Effector memory CD4-positive, alpha-beta T cell (primary cell): Measurements from ENCODE around the gene ATXN2.
"Not testable (repeated sequence)": the region's sequence is repeated elsewhere in the genome, so short reads cannot be mapped to it uniquely, and the experiment has no call there.

Experiments
- DNase-seq, 3 donors: peaks; one replicate each; pipeline ENCODE4 v3.0.0-alpha.2; 2020
- H3K27ac ChIP-seq: 2 replicates; pipeline ENCODE4 v1.7.0; 2013; ENCODE audit warnings: mild to moderate bottlenecking, low read length, moderate library complexity; ENCODE audit not compliant: insufficient read depth, poor library complexity, severe bottlenecking
- H3K27me3 ChIP-seq: replicated peaks from 2 replicates; pipeline ENCODE4 v1.7.0; 2013; ENCODE audit warnings: mild to moderate bottlenecking, low read length; ENCODE audit not compliant: insufficient read depth, control insufficient read depth, poor library complexity, severe bottlenecking
- H3K36me3 ChIP-seq: 2 replicates; pipeline ENCODE4 v1.7.0; 2013; ENCODE audit warnings: mild to moderate bottlenecking, low read length, moderate library complexity; ENCODE audit not compliant: control insufficient read depth, insufficient read depth
- H3K4me1 ChIP-seq: 2 replicates; pipeline ENCODE4 v1.7.0; 2013; ENCODE audit warnings: low read length, mild to moderate bottlenecking; ENCODE audit not compliant: control insufficient read depth, insufficient read depth, poor library complexity, severe bottlenecking
- H3K4me3 ChIP-seq: 2 replicates; pipeline ENCODE4 v1.7.0; 2013; ENCODE audit warnings: low read length, low read depth, mild to moderate bottlenecking; ENCODE audit not compliant: insufficient read depth, poor library complexity, severe bottlenecking
- H3K9me3 ChIP-seq: 2 replicates; pipeline ENCODE4 v1.7.0; 2013; ENCODE audit warnings: mild to moderate bottlenecking, low read length, moderate library complexity; ENCODE audit not compliant: control insufficient read depth

ATXN2 gene

DNA sequence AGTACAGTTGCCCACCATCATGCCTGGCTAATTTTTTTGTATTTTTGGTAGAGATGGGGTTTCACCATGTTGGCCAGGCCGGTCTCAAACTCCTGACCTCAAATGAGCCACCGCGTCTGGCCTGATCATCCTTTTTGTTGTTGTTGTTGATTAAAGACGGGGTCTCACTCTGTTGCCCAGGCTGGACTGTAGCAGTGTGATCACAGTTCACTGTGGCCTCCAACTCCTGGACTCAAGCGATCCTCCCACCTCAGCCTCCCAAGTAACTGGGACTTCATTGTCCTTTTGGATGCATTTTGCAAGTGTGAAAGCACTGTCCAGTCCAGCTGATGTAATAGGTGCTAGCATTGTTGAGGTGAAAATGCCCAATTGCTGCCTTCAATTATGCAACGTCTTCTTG is 27.1 kb upstream of the ATXN2 start:
- no peak overlapping the region for H3K4me3 ChIP-seq
- no peaks in the 10 kb centered on the region for H3K9me3 ChIP-seq

DNA sequence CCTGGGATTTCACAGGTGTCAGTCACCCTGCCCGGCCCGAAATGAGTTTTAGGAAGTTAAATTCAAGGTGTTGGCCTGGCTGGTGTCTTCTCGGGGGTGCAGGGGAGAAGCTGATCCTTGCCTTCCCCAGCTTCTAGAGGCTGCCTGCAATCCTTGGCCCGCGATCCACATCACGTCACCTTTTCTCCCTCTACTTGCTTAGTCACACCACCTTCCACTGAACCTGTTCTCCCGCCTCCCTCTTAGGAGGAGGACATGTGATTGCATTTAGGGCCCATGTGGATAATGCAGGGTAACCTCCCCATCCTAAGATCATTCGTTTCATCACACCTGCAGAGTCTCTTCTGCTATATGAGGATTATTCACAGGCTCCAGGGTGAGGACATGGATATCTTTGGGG is 25.4 kb upstream of the ATXN2 start:
- Histone ChIP-seq H3K9me3 (no peaks in the 10 kb centered on the region), H3K27me3 (no peaks in the 10 kb centered on the region), H3K36me3 (no peaks in the 10 kb centered on the region), H3K4me1 (no peaks in the 10 kb centered on the region), H3K4me3 (no peak overlapping the region), H3K27ac (no peak overlapping the region)
- DNase-seq, result no peak

More for the DNA sequence above, 27.1 kb upstream of the ATXN2 start:
- Histone ChIP-seq H3K27ac (no peak overlapping the region), H3K36me3 (no peaks in the 10 kb centered on the region), H3K27me3 (no peaks in the 10 kb centered on the region), H3K4me1 (no peaks in the 10 kb centered on the region)
- no peak for DNase-seq

DNA sequence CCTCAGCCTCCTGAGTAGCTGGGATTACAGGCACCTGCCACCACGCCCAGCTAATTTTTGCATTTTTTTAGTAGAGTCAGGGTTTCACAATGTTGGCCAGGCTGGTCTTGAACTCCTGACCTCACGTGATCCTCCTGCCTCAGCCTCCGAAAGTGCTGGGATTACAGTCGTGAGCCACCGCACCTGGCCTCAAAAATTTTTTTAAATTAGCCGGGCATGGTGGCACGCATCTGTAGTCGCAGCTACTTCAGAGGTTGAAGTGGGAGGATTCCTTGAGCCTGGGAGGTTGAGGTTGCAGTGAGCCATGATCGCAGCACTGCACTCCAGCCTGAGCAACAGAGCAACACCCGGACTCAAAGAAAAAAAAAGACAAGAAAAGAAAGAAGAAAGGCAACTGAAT is 18.7 kb upstream of the ATXN2 start:
- not testable (repeated sequence) for H3K4me3 ChIP-seq, H3K4me1 ChIP-seq, H3K9me3 ChIP-seq, H3K27ac ChIP-seq, DNase-seq, H3K36me3 ChIP-seq, H3K27me3 ChIP-seq

DNA sequence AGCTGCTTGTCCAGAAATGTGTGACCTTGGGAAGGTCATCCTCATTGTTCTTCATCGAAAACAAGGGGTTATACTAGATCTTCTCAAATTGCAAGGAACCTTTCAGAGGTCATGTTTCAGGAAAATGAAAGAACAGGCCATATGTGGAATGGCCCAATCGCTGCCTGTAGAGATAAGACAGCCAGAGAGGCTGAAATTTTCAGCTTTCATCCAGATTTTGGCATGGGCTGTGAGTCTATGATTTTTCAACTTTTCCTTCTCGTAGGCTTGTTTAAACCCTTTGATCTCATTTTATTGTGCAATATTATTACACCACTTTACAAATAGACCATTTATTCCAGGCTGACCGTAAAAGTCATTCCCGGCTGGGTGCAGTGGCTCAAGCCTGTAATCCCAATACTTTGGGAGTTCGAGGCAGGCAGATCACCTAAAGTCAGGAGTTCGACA is 17.1 kb upstream of the ATXN2 start:
- no peak for DNase-seq

DNA sequence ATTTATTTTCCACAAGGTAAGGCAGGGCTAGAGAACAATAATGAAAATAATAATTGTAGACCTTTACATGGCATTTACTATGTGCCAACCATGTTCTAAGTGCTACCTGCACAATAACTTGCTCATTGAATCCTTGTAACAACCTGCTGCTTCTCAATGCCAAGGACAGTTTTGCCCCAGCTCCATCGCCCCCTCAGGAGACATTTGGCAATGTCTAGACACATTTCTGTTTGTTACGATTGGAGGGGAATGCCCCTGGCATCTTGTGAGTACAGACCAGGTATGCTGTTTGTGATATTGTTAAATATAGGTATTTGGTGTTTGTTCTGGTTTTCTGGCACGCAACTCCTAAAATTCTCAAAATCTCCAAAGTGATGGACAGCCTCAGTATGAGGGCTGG is 8.1 kb upstream of the ATXN2 start:
- H3K4me3 ChIP-seq, result no peak overlapping the region
- H3K27ac ChIP-seq, result no peak overlapping the region
- DNase-seq, result no peak
- no peaks in the 10 kb centered on the region for H3K36me3 ChIP-seq
- H3K27me3 ChIP-seq, result no peaks in the 10 kb centered on the region
- no peaks in the 10 kb centered on the region for H3K4me1 ChIP-seq
- H3K9me3 ChIP-seq, result no peaks in the 10 kb centered on the region

More for the DNA sequence above, 17.1 kb upstream of the ATXN2 start:
- Histone ChIP-seq H3K27me3 (no peaks in the 10 kb centered on the region), H3K36me3 (no peaks in the 10 kb centered on the region), H3K9me3 (no peaks in the 10 kb centered on the region), H3K4me3 (no peak overlapping the region), H3K27ac (no peak overlapping the region), H3K4me1 (no peaks in the 10 kb centered on the region)

DNA sequence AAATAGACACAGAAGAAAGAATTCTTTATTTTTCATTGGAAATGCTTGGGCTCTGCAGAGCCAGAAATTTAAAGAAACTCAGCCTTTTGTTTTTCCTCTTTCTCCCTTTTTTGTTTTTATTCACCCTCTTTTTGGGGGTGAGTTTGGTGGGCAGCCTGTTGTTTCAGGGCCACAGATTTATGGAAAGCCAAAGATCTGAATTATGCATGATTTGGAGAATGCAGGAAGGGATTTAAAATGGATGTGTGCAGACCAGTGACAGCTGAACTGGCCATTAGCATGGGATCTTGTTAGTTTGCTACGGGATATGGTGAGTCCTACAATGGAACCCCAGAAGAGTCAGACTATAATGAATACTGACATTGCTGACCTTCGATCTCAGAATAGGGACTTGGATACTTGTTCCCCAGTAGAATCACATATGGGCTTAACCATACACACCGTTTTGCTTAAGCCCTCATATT is 7.7 kb upstream of the ATXN2 start:
- Histone ChIP-seq H3K27ac (no peak overlapping the region), H3K27me3 (no peaks in the 10 kb centered on the region), H3K9me3 (no peaks in the 10 kb centered on the region), H3K4me3 (no peak overlapping the region), H3K4me1 (no peaks in the 10 kb centered on the region), H3K36me3 (no peaks in the 10 kb centered on the region)
- no peak for DNase-seq

DNA sequence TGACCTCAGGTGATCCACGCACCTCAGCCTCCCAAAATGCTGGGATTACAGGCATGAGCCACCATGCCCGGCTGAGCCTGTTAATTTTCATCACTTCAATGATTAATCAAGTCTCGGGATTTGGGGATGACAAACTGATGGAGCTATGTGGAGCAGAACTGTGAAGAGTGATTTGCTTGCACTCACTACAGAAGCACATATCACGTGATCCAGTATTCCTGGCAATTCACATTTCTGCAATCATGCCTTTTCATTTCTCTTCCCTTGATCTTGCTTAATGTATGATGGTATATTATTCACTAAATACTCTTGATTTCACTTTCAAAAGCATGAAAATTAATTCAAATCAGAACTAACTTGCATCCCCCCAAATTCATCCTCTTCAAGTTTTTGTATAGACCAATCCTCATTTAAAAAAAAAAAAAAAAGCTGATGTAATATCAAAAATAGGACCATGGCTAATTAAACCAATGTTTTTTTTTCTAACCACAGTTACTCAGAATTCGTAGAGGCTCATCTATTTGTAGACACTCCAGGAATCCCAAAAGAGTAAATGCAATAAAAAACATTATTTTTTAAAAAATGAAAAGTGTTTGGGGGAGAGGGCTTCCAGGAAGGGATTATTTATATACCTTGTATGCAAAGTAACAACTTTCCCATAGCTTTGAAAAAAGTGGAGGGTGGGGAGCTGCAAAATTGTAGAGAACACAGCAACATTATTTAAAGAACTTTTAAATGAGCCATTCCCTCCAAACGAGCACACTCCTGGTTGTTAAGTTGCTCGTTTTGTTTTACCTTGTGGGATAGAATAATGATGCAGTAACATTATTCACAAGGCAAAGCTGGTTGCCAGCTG is 7.0 kb upstream of the ATXN2 start:
- no peak for DNase-seq
- no peaks in the 10 kb centered on the region for H3K4me1 ChIP-seq
- no peaks in the 10 kb centered on the region for H3K27me3 ChIP-seq
- H3K36me3 ChIP-seq, result no peaks in the 10 kb centered on the region
- no peaks in the 10 kb centered on the region for H3K9me3 ChIP-seq
- H3K27ac ChIP-seq, result no peak overlapping the region
- H3K4me3 ChIP-seq, result no peak overlapping the region

DNA sequence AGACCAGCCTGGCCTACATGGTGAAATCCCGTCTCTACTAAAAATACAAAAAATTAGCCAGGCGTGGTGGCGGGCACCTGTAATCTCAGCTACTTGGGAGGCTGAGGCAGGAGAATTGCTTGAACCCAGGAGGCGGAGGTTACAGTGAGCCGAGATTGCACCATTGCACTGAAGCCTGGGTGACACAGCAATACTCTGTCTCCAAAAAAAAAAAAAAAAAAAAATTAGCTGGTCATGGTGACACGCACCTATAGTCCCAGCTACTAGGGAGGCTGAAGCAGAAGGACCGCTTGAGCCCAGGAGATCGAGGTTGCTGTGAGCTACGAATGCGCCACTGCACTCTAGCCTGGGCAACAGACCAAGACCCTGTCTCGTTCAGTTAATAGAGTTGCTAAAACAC is 3.7 kb upstream of the ATXN2 start:
- H3K9me3 ChIP-seq, H3K4me1 ChIP-seq, H3K36me3 ChIP-seq, H3K27me3 ChIP-seq, DNase-seq, H3K27ac ChIP-seq, H3K4me3 ChIP-seq: not testable (repeated sequence)

DNA sequence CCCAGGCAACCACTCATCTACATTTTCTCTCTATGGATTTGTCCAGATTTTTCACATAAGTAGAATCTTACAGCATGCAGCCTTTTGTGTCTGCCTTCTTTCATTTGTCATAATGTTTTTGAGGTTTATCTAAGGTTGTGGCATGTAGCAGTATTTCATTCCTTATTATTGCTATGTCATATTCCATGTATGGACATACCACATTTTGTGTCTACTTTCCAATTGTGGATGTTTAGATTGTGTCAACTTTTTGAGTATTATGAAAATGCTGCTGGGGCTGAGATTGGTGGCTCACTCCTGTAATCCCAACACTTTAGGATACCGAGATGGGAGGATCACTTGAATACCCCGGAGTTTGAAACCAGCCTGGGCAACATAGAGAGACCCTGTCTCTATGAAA is 3.2 kb upstream of the ATXN2 start:
- Histone ChIP-seq H3K27me3 (no peaks in the 10 kb centered on the region), H3K27ac (no peak overlapping the region), H3K9me3 (no peaks in the 10 kb centered on the region), H3K36me3 (no peaks in the 10 kb centered on the region), H3K4me1 (no peaks in the 10 kb centered on the region), H3K4me3 (no peak overlapping the region)
- no peak for DNase-seq

DNA sequence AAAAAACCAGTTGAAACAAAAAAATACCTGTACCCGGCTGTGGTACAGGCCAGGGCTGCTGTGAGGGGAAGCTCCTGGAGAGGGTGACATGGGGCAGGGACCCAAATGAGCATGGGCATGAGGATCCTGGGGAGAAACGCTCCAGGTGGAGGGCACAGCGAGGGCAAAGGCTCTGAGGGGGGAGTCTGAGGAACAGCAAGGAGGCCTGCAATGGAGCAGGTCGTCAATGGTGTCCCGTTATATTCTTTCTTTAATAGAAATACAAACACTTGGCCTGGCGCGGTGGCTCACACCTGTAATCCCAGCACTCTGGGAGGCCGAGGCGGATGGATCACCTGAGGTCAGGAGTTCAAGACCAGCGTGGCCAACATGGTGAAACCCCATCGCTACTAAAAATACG is 1.9 kb upstream of the ATXN2 start:
- not testable (repeated sequence) for DNase-seq, H3K36me3 ChIP-seq, H3K27me3 ChIP-seq, H3K9me3 ChIP-seq, H3K4me3 ChIP-seq, H3K4me1 ChIP-seq, H3K27ac ChIP-seq
